GM23248 (cell line): ENCODE data around the gene RNF224. TPM values are rescaled to one million over a fixed set of nuclear protein-coding genes. Genes with fewer than 3 reads are reported as not detected.

Source experiments
- DNase-seq: peaks from one replicate; pipeline ENCODE4 v3.0.0-alpha.2; 2015
- H2AFZ ChIP-seq: fragments of 200-600 bp; sonication (generic); 2 replicates; pipeline ENCODE4 v1.6.1; 2016; ENCODE audit warnings: antibody characterized with exemption
- H3F3A ChIP-seq: fragments of 200-600 bp; sonication (generic); 2 replicates; pipeline ENCODE4 v1.6.1; 2016; ENCODE audit warnings: mild to moderate bottlenecking, antibody characterized with exemption, mixed run types; ENCODE audit not compliant: insufficient read depth
- H3K27ac ChIP-seq: fragments of 200-600 bp; sonication (generic); 2 replicates; pipeline ENCODE4 v1.5.1; 2016; ENCODE audit warnings: mild to moderate bottlenecking
- H3K27me3 ChIP-seq: fragments of 200-600 bp; sonication (generic); replicated peaks from 2 replicates; pipeline ENCODE4 v1.6.1; 2016; ENCODE audit warnings: mild to moderate bottlenecking; ENCODE audit not compliant: insufficient read depth
- H3K36me3 ChIP-seq: fragments of 200-600 bp; sonication (generic); 2 replicates; pipeline ENCODE4 v1.6.1; 2016; ENCODE audit warnings: low read depth, mild to moderate bottlenecking
- H3K4me1 ChIP-seq: fragments of 200-600 bp; sonication (generic); 2 replicates; pipeline ENCODE4 v1.6.1; 2016; ENCODE audit warnings: mild to moderate bottlenecking; ENCODE audit not compliant: insufficient read depth
- H3K4me2 ChIP-seq: fragments of 200-600 bp; sonication (generic); one replicate; pipeline ENCODE4 v1.6.1; 2016; ENCODE audit warnings: mild to moderate bottlenecking; ENCODE audit not compliant: unreplicated experiment
- H3K4me3 ChIP-seq: fragments of 200-600 bp; sonication (generic); 2 replicates; pipeline ENCODE4 v1.5.1; 2016; ENCODE audit warnings: mild to moderate bottlenecking
- H3K79me2 ChIP-seq: fragments of 200-600 bp; sonication (generic); 2 replicates; pipeline ENCODE4 v1.6.1; 2016; ENCODE audit warnings: mild to moderate bottlenecking; ENCODE audit not compliant: insufficient read depth
- H3K9ac ChIP-seq: fragments of 200-600 bp; sonication (generic); 2 replicates; pipeline ENCODE4 v1.6.1; 2016; ENCODE audit warnings: mild to moderate bottlenecking
- H3K9me2 ChIP-seq: fragments of 200-600 bp; sonication (generic); 2 replicates; pipeline ENCODE4 v1.6.1; 2016; ENCODE audit warnings: mixed run types, mild to moderate bottlenecking, moderate library complexity; ENCODE audit not compliant: insufficient read depth
- H3K9me3 ChIP-seq: fragments of 200-600 bp; sonication (generic); one replicate; pipeline ENCODE4 v1.6.1; 2017; ENCODE audit warnings: low read depth
- H4K20me1 ChIP-seq: fragments of 200-600 bp; sonication (generic); 2 replicates; pipeline ENCODE4 v1.6.0; 2016; ENCODE audit not compliant: insufficient read depth
- EZH2 ChIP-seq: fragments of 200-600 bp; sonication (generic); IDR thresholded peaks from 2 replicates; pipeline ENCODE4 v1.6.1; 2018; ENCODE audit warnings: antibody characterized with exemption, mild to moderate bottlenecking; ENCODE audit not compliant: insufficient read depth, poor library complexity, severe bottlenecking
- EZH2phosphoT487 ChIP-seq: fragments of 200-600 bp; sonication (generic); IDR thresholded peaks from 2 replicates; pipeline ENCODE4 v1.6.1; 2018; ENCODE audit warnings: antibody characterized with exemption, moderate library complexity, mild to moderate bottlenecking, low read depth; ENCODE audit not compliant: insufficient read depth
- WGBS, 2 experiments: methylation state at CpG; one replicate each; pipeline ENCODE4 v1.1.6; 2015 to 2017; ENCODE audit warnings: low lambda C conversion rate in 2 of 2, low coverage in 1 of 2; ENCODE audit errors: missing lambda C conversion rate in 2 of 2; 5-methylcytosine and 5-hydroxymethylcytosine counted together
- in situ Hi-C: fragments of 300-500 bp; cut with MboI; formaldehyde crosslinking; loops from 2 replicates; pipeline ENCODE4 v1.15.0; 2020
- polyA plus RNA-seq: library from polyadenylated mRNA; unstranded; fragments of >200 nt; fragmentation: Nextera tagmentation; extraction: Ambion mirVana; gene quantifications from 2 replicates; pipeline ENCODE4 v1.2.1, GENCODE V29; 2016
- total RNA-seq: library from RNA; depleted of rRNA; stranded (reverse); fragments of >200 nt; shearing (Covaris generic); gene quantifications from 2 replicates; pipeline ENCODE4 v1.2.3, GENCODE V29; 2014

RNF224 gene
- total and polyA plus RNA-seq, 2 experiments from 2014 or later = not detected

GRCh38 chr9:137227853-137228505 lies 677 bp downstream of the RNF224 start:
- H3K9me3 ChIP-seq = no peaks in the 10 kb centered on the region
- in situ Hi-C loops = no loop called here
- H3K27ac ChIP-seq = no peak overlapping the region
- no peaks in the 10 kb centered on the region for H3K79me2 ChIP-seq
- no peak overlapping the region for H3K9ac ChIP-seq
- H4K20me1 ChIP-seq = no peaks in the 10 kb centered on the region
- WGBS, 2 experiments = 33 to 40% methylated on average over 13 to 18 of the region's 18 CpGs
- H3K9me2 ChIP-seq = no peaks in the 10 kb centered on the region
- H3K36me3 ChIP-seq = no peaks in the 10 kb centered on the region
- H2AFZ ChIP-seq = no peak overlapping the region
- H3K27me3 ChIP-seq = no peaks in the 10 kb centered on the region
- TF ChIP-seq EZH2 (no peak), EZH2phosphoT487 (no peak)
- H3F3A ChIP-seq = no peaks in the 10 kb centered on the region
- H3K4me1 ChIP-seq = peaks cover 3% of the 10 kb centered on the region; the same call in 1 of the 2 replicates
- no peak overlapping the region for H3K4me3 ChIP-seq
- H3K4me2 ChIP-seq = no peak overlapping the region
- no peak for DNase-seq

DNA sequence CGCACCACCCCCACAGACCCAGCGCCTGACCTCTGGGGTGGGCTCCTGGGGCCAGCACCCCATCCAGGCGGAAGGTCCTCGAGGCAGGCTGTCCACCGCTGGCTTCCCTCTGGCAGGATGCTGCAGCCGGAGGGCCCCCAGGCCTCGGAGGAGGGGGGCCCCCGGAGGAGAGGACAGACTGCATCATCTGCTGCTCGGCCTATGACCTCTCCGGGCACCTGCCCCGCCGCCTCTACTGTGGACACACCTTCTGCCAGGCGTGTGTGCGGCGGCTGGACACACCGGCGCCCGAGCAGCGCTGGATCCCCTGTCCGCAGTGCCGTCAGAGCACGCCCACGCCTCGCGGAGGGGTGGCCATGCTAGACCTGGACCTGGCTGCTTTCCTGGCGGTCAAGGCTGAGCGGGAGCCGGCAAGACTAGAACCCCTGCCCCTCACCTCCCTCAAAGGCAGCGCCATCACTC lies 1.2 kb downstream of the RNF224 start:
- H3K4me3 ChIP-seq = no peak overlapping the region
- no peak overlapping the region for H2AFZ ChIP-seq
- no peaks in the 10 kb centered on the region for H3K36me3 ChIP-seq
- H4K20me1 ChIP-seq = no peaks in the 10 kb centered on the region
- no peak overlapping the region for H3K4me2 ChIP-seq
- in situ Hi-C loops = no loop called here
- H3K9ac ChIP-seq = no peak overlapping the region
- H3K27ac ChIP-seq = no peak overlapping the region
- H3K79me2 ChIP-seq = no peaks in the 10 kb centered on the region
- no peaks in the 10 kb centered on the region for H3K9me3 ChIP-seq
- no peaks in the 10 kb centered on the region for H3K27me3 ChIP-seq
- H3K4me1 ChIP-seq = peaks cover 3% of the 10 kb centered on the region; the same call in 1 of the 2 replicates
- no peaks in the 10 kb centered on the region for H3K9me2 ChIP-seq
- H3F3A ChIP-seq = no peaks in the 10 kb centered on the region
- 79 to 83% methylated on average over 23 to 27 of the region's 29 CpGs for WGBS, 2 experiments
- TF ChIP-seq EZH2 (no peak), EZH2phosphoT487 (no peak)
- DNase-seq = no peak

- Histone ChIP-seq H3K27ac (no peak overlapping the region), H3K4me2 (no peak overlapping the region), H3K9me3 (no peaks in the 10 kb centered on the region), H3K79me2 (no peaks in the 10 kb centered on the region), H2AFZ (no peak overlapping the region), H3K9me2 (no peaks in the 10 kb centered on the region), H4K20me1 (no peaks in the 10 kb centered on the region), H3K4me3 (no peak overlapping the region), H3K9ac (no peak overlapping the region), H3K27me3 (no peaks in the 10 kb centered on the region), H3K4me1 (peaks cover 3% of the 10 kb centered on the region; the same call in 1 of the 2 replicates), H3F3A (no peaks in the 10 kb centered on the region), H3K36me3 (no peaks in the 10 kb centered on the region)
- no peak for DNase-seq
- in situ Hi-C loops = no loop called here
- WGBS, 2 experiments = 64% methylated on average over 24 to 27 of the region's 27 CpGs
- TF ChIP-seq EZH2phosphoT487 (no peak), EZH2 (no peak)
Measured at GRCh38 chr9:137228968-137229896, 1.9 kb downstream of the RNF224 start.

DNA sequence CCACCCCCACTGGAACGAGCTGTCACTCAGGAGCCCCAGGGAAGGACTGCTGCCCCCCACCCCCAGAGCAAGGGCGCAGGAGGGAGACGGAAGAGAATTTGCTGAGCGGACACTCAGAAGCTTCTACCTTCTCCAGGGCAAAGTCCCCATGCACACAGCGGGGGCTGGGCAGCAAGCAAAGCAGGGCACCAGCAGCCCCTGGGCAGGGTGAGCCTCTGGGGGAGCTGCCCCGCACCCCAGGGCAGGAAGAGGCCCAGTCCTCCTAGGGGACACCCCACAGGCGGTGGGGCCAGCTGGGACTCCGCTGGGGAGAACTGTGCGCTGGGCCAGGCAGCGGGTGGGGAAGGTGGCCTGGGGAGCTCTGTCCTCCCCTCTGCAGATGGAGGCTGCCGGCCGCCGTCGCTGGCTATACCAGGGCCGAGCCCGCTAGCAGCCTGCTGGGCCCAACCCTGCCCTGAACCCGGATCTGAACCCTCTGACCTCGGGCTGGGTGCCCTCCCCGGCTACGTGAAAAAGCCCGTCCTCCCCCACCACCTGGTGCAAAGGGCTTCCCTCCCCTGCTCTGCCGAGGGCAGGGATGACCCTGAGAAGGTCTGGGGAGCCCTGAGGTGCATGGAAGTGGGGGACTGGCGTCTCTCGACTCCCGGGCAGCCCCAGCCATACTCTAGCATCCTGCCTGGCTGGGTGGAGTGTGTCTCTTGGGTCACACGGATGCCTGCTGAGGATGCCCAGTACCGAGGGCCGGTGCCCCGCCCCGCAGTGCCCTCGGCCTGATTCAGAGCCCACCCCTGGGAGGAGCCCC lies 2.8 kb downstream of the RNF224 start:
- Histone ChIP-seq H2AFZ (no peak overlapping the region), H4K20me1 (no peaks in the 10 kb centered on the region), H3K9me2 (no peaks in the 10 kb centered on the region), H3K9me3 (no peaks in the 10 kb centered on the region), H3K4me3 (no peak overlapping the region), H3K79me2 (no peaks in the 10 kb centered on the region), H3K36me3 (no peaks in the 10 kb centered on the region), H3K9ac (no peak overlapping the region), H3K4me1 (no peaks in the 10 kb centered on the region), H3K4me2 (no peak overlapping the region), H3K27ac (no peak overlapping the region), H3K27me3 (no peaks in the 10 kb centered on the region), H3F3A (no peaks in the 10 kb centered on the region)
- no peak for TF ChIP-seq EZH2
- no peak for TF ChIP-seq EZH2phosphoT487
- in situ Hi-C loops = no loop called here
- 47 to 54% methylated on average over 23 to 27 of the region's 31 CpGs for WGBS, 2 experiments
- no peak for DNase-seq
